ENCODE results near the gene PACRG.

- TF ChIP-seq, protein P1, sequence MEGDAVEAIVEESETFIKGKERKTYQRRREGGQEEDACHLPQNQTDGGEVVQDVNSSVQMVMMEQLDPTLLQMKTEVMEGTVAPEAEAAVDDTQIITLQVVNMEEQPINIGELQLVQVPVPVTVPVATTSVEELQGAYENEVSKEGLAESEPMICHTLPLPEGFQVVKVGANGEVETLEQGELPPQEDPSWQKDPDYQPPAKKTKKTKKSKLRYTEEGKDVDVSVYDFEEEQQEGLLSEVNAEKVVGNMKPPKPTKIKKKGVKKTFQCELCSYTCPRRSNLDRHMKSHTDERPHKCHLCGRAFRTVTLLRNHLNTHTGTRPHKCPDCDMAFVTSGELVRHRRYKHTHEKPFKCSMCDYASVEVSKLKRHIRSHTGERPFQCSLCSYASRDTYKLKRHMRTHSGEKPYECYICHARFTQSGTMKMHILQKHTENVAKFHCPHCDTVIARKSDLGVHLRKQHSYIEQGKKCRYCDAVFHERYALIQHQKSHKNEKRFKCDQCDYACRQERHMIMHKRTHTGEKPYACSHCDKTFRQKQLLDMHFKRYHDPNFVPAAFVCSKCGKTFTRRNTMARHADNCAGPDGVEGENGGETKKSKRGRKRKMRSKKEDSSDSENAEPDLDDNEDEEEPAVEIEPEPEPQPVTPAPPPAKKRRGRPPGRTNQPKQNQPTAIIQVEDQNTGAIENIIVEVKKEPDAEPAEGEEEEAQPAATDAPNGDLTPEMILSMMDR (IDR thresholded peaks at IDR 0.05), result no peak
- TF ChIP-seq POLR2A (IDR thresholded peaks at IDR 0.05), result no peak
Measured at GRCh38 chr6:163031931-163032330, 304.2 kb downstream of the PACRG start.
